AG04449 (cell line): ENCODE measurements around the gene ADH6.
"Not testable (repeated sequence)": the region's sequence is repeated elsewhere in the genome, so short reads cannot be mapped to it uniquely, and the experiment has no call there.

Source experiments
- CTCF ChIA-PET: fragments of 350-600 bp; formaldehyde crosslinking; extraction: SDS; loops from one replicate; lab custom pipeline; 2021; ENCODE audit warnings: antibody characterized with exemption; lab: Yijun Ruan, JAX
- POLR2A ChIA-PET: fragments of 400-600, 350-600 bp; formaldehyde crosslinking; extraction: SDS; loops from one replicate; lab custom pipeline; 2020; ENCODE audit warnings: antibody characterized with exemption, inconsistent platforms; lab: Yijun Ruan, JAX
- DNase-seq: peaks from one replicate; pipeline ENCODE4 v3.0.0-alpha.2; 2010; ENCODE audit warnings: low read depth, low spot score
- H3K4me3 ChIP-seq: 2 replicates; pipeline ENCODE4 v1.5.1; 2011; ENCODE audit warnings: low read depth, mild to moderate bottlenecking, control low read depth, low read length
- CTCF ChIP-seq: IDR thresholded peaks from one replicate; pipeline ENCODE4 v1.5.1; 2011; ENCODE audit warnings: mild to moderate bottlenecking, moderate library complexity, low read length, control low read depth, inconsistent platforms; ENCODE audit not compliant: insufficient read depth; ENCODE audit errors: missing control alignments

The ADH6 gene

GRCh38 chr4:99219072-99219471, at the start of gene ADH6:
Gene ADH6, minus strand, starts transcription at chr4:99219246. Its CDS starts 94 bp downstream, at chr4:99219152.
- H3K4me3 ChIP-seq, result no peak within 1 kb of the TSS
- ChIA-PET POLR2A (no interaction called here), CTCF (no interaction called here)
- TF ChIP-seq CTCF, result no peak
- no peak for DNase-seq

GRCh38 chr4:99264927-99265326, 45.9 kb upstream of the ADH6 start:
- CTCF ChIA-PET, result no interaction called here
- POLR2A ChIA-PET, result no interaction called here
- DNase-seq, result no peak
- TF ChIP-seq CTCF, result no peak
- no peak overlapping the region for H3K4me3 ChIP-seq

- no peak overlapping the region for H3K4me3 ChIP-seq
- ChIA-PET CTCF (no interaction called here), POLR2A (no interaction called here)
- DNase-seq, result no peak
- no peak for TF ChIP-seq CTCF
Measured at GRCh38 chr4:99252746-99253145, 33.7 kb upstream of the ADH6 start.

GRCh38 chr4:99248714-99249113, 29.7 kb upstream of the ADH6 start:
- CTCF ChIA-PET, result no interaction called here
- POLR2A ChIA-PET, result no interaction called here
- no peak overlapping the region for H3K4me3 ChIP-seq
- no peak for TF ChIP-seq CTCF
- no peak for DNase-seq

GRCh38 chr4:99235955-99236354, 16.9 kb upstream of the ADH6 start:
- CTCF ChIA-PET, result no interaction called here

GRCh38 chr4:99234331-99235010, 15.4 kb upstream of the ADH6 start:
- DNase-seq, result no peak
- POLR2A ChIA-PET, result no interaction called here
- CTCF ChIA-PET, result no interaction called here
- no peak for TF ChIP-seq CTCF
- H3K4me3 ChIP-seq, result no peak overlapping the region

More at GRCh38 chr4:99235955-99236354, 16.9 kb upstream of the ADH6 start:
- POLR2A ChIA-PET, result no interaction called here
- H3K4me3 ChIP-seq, result no peak overlapping the region
- no peak for TF ChIP-seq CTCF
- DNase-seq, result no peak

- CTCF ChIA-PET, result interaction anchor here (1.2 kb wide), 1 partner anchor 31 kb away, joined by 4 read pairs; no protein-coding TSS in a partner anchor
- DNase-seq, H3K4me3 ChIP-seq, POLR2A ChIA-PET: not testable (repeated sequence)
Measured at GRCh38 chr4:99233397-99233796, 14.4 kb upstream of the ADH6 start.

- CTCF ChIA-PET, POLR2A ChIA-PET, DNase-seq, H3K4me3 ChIP-seq: not testable (repeated sequence)
Measured at GRCh38 chr4:99228706-99229105, 9.7 kb upstream of the ADH6 start.

GRCh38 chr4:99227646-99228045, 8.6 kb upstream of the ADH6 start:
- DNase-seq, POLR2A ChIA-PET, H3K4me3 ChIP-seq, CTCF ChIA-PET: not testable (repeated sequence)
